HG02798 (cell line): Measurements from ENCODE around the gene ADORA2A.

Source experiments
- ATAC-seq: cut with Tn5 transposase; IDR thresholded peaks from one replicate; pipeline ENCODE4 v1.9.1; 2021; ENCODE audit warnings: mild to moderate bottlenecking; ENCODE audit not compliant: unreplicated experiment, poor library complexity

Gene ADORA2A

GRCh38 chr22:24427500-24428164 lies at the start of gene ADORA2A:
TSS of gene ADORA2A (plus strand) at chr22:24427599. CDS start at chr22:24433405, 5,806 bp downstream.
- peak; percentile 59 for ATAC-seq

GRCh38 chr22:24379536-24379935 lies 47.9 kb upstream of the ADORA2A start:
- ATAC-seq: no peak

GRCh38 chr22:24380220-24380904 lies 47.0 kb upstream of the ADORA2A start:
- no peak for ATAC-seq

- ATAC-seq: no peak
These were observed 46.5 kb upstream of the ADORA2A start for GRCh38 chr22:24380905-24381230.

GRCh38 chr22:24383061-24383460 lies 44.3 kb upstream of the ADORA2A start:
- ATAC-seq: no peak

GRCh38 chr22:24384131-24384530 lies 43.3 kb upstream of the ADORA2A start:
- no peak for ATAC-seq

GRCh38 chr22:24386937-24387471 lies 40.4 kb upstream of the ADORA2A start:
- ATAC-seq: no peak

- ATAC-seq: no peak
These were observed 37.7 kb upstream of the ADORA2A start for GRCh38 chr22:24389680-24390079.

- no peak for ATAC-seq
These were observed 37.2 kb upstream of the ADORA2A start for GRCh38 chr22:24390156-24390555.

GRCh38 chr22:24390576-24390975 lies 36.8 kb upstream of the ADORA2A start:
- no peak for ATAC-seq

GRCh38 chr22:24391836-24392217 lies 35.6 kb upstream of the ADORA2A start:
- ATAC-seq: no peak

GRCh38 chr22:24392218-24392931 lies 35.0 kb upstream of the ADORA2A start:
- ATAC-seq: no peak

GRCh38 chr22:24393012-24393559 lies 34.3 kb upstream of the ADORA2A start:
- ATAC-seq: no peak

GRCh38 chr22:24393848-24394247 lies 33.6 kb upstream of the ADORA2A start:
- ATAC-seq: no peak

GRCh38 chr22:24394254-24394653 lies 33.1 kb upstream of the ADORA2A start:
- no peak for ATAC-seq

GRCh38 chr22:24398409-24398808 lies 29.0 kb upstream of the ADORA2A start:
- no peak for ATAC-seq

- peak; percentile 14 for ATAC-seq
These were observed 27.2 kb upstream of the ADORA2A start for GRCh38 chr22:24400034-24400725.

GRCh38 chr22:24400726-24401596 lies 26.4 kb upstream of the ADORA2A start:
- peak; percentile 40 for ATAC-seq

- ATAC-seq: no peak
These were observed 25.4 kb upstream of the ADORA2A start for GRCh38 chr22:24401931-24402367.
